ENCODE results near the gene SLC16A3.
A peak's percentile ranks its signal among the peaks of the same experiment; 100 is the strongest.

SLC16A3 gene

DNA sequence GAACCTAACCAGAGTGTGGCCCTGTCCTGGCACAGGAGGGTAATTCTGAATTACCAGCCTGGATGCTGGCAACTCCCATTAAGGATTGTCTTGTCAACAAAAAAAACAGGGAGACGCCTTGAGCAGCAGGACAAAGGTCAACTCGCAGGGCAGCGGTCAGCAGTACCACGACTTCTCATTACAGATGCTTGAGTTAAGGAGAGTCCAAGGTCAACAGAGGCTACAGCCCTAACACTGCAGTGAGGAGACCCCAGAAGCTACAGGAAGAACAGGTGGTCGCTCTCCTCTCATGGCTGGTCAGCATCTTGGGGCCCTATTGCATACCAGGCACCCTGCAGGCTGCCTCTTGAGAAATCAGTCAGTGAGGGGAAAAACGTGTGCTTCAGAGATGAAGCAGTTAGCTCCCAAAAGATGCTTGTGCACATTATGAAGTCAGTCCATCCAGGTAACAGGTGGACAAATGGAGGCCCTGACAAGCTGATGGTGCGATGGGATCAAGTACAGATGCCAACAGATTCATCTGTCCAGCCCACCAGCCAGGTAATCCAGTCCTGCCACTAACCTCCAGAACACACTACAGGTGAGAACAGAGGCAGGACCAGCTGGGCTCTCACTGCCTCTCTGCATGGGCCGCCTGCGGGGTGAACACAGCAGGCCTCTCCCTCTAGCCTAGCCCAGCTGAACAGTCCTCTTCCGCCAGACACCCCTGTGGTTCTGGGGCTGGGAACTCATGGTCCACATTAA is 40.5 kb downstream of the SLC16A3 start:
- no peak overlapping the region for H3K4me3 ChIP-seq (ENCODE audit: low read depth, low read length)
- no peak for DNase-seq (ENCODE audit: low read depth)
- no peak for TF ChIP-seq CTCF (IDR thresholded peaks at IDR 0.05; ENCODE audit: insufficient read depth, low read depth, low read length, missing control alignments)

GRCh38 chr17:82269882-82270500 is 41.1 kb downstream of the SLC16A3 start:
- no peak for TF ChIP-seq CTCF (IDR thresholded peaks at IDR 0.05; ENCODE audit: insufficient read depth, low read depth, low read length, missing control alignments)
- no peak overlapping the region for H3K4me3 ChIP-seq (ENCODE audit: low read depth, low read length)
- no peak for DNase-seq (ENCODE audit: low read depth)

GRCh38 chr17:82270651-82271050 is 41.8 kb downstream of the SLC16A3 start:
- no peak for TF ChIP-seq CTCF (IDR thresholded peaks at IDR 0.05; ENCODE audit: insufficient read depth, low read depth, low read length, missing control alignments)
- H3K4me3 ChIP-seq (ENCODE audit: low read depth, low read length) = no peak overlapping the region
- no peak for DNase-seq (ENCODE audit: low read depth)

- no peak overlapping the region for H3K4me3 ChIP-seq (ENCODE audit: low read depth, low read length)
- no peak for TF ChIP-seq CTCF (IDR thresholded peaks at IDR 0.05; ENCODE audit: insufficient read depth, low read depth, low read length, missing control alignments)
- DNase-seq (ENCODE audit: low read depth) = no peak
Observed at GRCh38 chr17:82271401-82271800, 42.6 kb downstream of the SLC16A3 start.

DNA sequence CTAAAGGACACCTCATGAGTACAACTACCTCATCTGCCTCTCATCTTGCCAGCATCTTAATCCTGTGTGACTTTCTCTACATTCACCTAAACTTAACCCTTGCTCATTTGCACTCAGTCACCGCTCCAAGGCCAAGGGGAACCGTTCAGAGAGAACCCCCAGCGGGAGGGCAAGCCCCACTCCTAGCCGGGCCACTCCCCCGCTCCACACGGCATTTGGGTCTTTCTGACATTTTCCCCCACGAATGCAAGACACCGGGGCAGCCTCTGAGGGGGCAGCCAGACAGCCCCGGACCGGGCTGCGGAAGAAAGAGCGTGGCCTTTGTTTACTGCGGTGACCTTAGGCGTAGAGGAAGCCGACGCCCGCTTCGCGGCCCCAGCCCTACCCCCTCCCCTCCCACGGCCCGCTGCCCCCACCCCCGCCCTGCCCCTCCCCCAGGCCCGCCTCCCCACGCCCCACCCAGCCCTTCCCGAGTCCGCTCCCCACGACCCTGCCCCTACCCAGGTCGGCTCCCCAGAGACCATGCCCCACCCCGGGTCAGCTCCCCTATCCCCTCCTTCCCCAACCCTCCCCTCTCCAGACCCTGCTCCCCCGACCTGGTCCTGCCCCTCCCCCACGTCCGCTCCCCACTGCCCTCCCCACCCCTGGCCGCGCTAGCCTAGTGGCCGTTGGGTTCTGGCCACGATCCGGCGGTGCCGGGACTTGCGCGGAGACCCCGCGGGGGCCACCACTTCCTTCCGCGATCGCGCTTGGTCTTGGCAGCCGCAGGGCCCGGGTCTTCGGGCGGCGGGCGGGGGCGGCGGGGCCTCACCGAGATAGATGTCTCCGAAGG is 43.9 kb downstream of the SLC16A3 start:
- H3K4me3 ChIP-seq (ENCODE audit: low read depth, low read length) = peak overlapping the region; percentile 87
- peak; percentile 43 for DNase-seq (ENCODE audit: low read depth)
- TF ChIP-seq CTCF (IDR thresholded peaks at IDR 0.05; ENCODE audit: insufficient read depth, low read depth, low read length, missing control alignments) = no peak

- H3K4me3 ChIP-seq (ENCODE audit: low read depth, low read length) = peak within 1 kb of the TSS; percentile 87
- no peak for TF ChIP-seq CTCF (IDR thresholded peaks at IDR 0.05; ENCODE audit: insufficient read depth, low read depth, low read length, missing control alignments)
- DNase-seq (ENCODE audit: low read depth) = peak; percentile 88
Observed at GRCh38 chr17:82273327-82274133, 44.7 kb downstream of the SLC16A3 start, which contains the start of gene CSNK1D. TSS of gene CSNK1D (minus strand) at chr17:82273700. CDS start at chr17:82273381, 319 bp downstream.
